Keratinocyte (primary cell): Measurements from ENCODE around the gene IVNS1ABP. TPM values are rescaled to one million over a fixed set of nuclear protein-coding genes. Genes with fewer than 3 reads are reported as not detected.

Experiments used
- DNase-seq: peaks from one replicate; pipeline ENCODE4 v3.0.0-alpha.2; 2011; ENCODE audit warnings: low read depth, missing footprints, low spot score
- FAIRE-seq: peaks from 2 replicates; lab custom pipeline; 2011; peaks lifted over from hg19 to GRCh38; lab: Jason Lieb, UNC
- H2AFZ ChIP-seq: 2 replicates; pipeline ENCODE4 v1.6.0; 2012; ENCODE audit warnings: low read length, control low read depth, inconsistent platforms; ENCODE audit not compliant: control insufficient read depth
- H3K27ac ChIP-seq: 2 replicates; pipeline ENCODE4 v1.5.1; 2011; ENCODE audit warnings: low read length; ENCODE audit not compliant: control insufficient read depth, insufficient read depth
- H3K27me3 ChIP-seq: 3 replicates; pipeline ENCODE4 v1.6.0; 2011; ENCODE audit warnings: low read length; ENCODE audit not compliant: control insufficient read depth, insufficient read depth; ENCODE audit errors: extremely low read depth
- H3K36me3 ChIP-seq, 2 experiments: 2 replicates in 1 of 2; 3 replicates in 1 of 2; pipeline ENCODE4 v1.5.1; 2011; ENCODE audit warnings: low read length in 2 of 2, mild to moderate bottlenecking in 1 of 2; ENCODE audit not compliant: control insufficient read depth in 2 of 2, insufficient read depth in 2 of 2; ENCODE audit errors: extremely low read depth in 1 of 2
- H3K4me1 ChIP-seq: 3 replicates; pipeline ENCODE4 v1.5.1; 2011; ENCODE audit warnings: low read length; ENCODE audit not compliant: control insufficient read depth, insufficient read depth; ENCODE audit errors: extremely low read depth
- H3K4me2 ChIP-seq: 3 replicates; pipeline ENCODE4 v1.6.0; 2011; ENCODE audit warnings: low read depth, low read length; ENCODE audit not compliant: control insufficient read depth, insufficient read depth; ENCODE audit errors: extremely low read depth
- H3K4me3 ChIP-seq, 3 experiments: fragments of 200-600 bp in 1 of 3; sonication (generic) in 1 of 3; 2 replicates in 2 of 3; 3 replicates in 1 of 3; pipeline ENCODE4 v1.5.1; 2011 to 2016; ENCODE audit warnings: low read length in 3 of 3, mild to moderate bottlenecking in 3 of 3, control low read depth in 2 of 3, inconsistent platforms in 1 of 3, low read depth in 1 of 3, mixed read lengths in 1 of 3, mixed run types in 1 of 3, moderate library complexity in 1 of 3; ENCODE audit not compliant: control insufficient read depth in 2 of 3, insufficient read depth in 2 of 3; ENCODE audit errors: extremely low read depth in 1 of 3
- H3K79me2 ChIP-seq: 2 replicates; pipeline ENCODE4 v1.6.0; 2012; ENCODE audit warnings: low read length; ENCODE audit not compliant: control insufficient read depth, insufficient read depth
- H3K9ac ChIP-seq: 3 replicates; pipeline ENCODE4 v1.6.0; 2011; ENCODE audit warnings: low read length; ENCODE audit not compliant: control insufficient read depth, insufficient read depth; ENCODE audit errors: extremely low read depth
- H3K9me1 ChIP-seq: 3 replicates; pipeline ENCODE4 v1.6.0; 2011; ENCODE audit warnings: low read length; ENCODE audit not compliant: control insufficient read depth, insufficient read depth; ENCODE audit errors: extremely low read depth
- H3K9me3 ChIP-seq: 2 replicates; pipeline ENCODE4 v1.5.1; 2012; ENCODE audit warnings: low read depth, low read length; ENCODE audit not compliant: control insufficient read depth
- H4K20me1 ChIP-seq: 3 replicates; pipeline ENCODE4 v1.6.0; 2011; ENCODE audit warnings: low read length; ENCODE audit not compliant: control insufficient read depth, insufficient read depth; ENCODE audit errors: extremely low read depth
- CTCF ChIP-seq, 3 experiments: IDR thresholded peaks in 1 of 3; conservative IDR thresholded peaks in 1 of 3; optimal IDR thresholded peaks in 1 of 3; 2 replicates in 2 of 3; 3 replicates in 1 of 3; pipeline versions ENCODE3 to v1.5.1; 2011; ENCODE audit warnings: low read length in 3 of 3, mild to moderate bottlenecking in 3 of 3, moderate library complexity in 2 of 3, control low read depth in 1 of 3, inconsistent platforms in 1 of 3; ENCODE audit not compliant: insufficient read depth in 2 of 3; ENCODE audit errors: extremely low read depth in 1 of 3
- EZH2 ChIP-seq: IDR thresholded peaks from one replicate; pipeline ENCODE4 v1.6.1; 2012; ENCODE audit warnings: inconsistent platforms, mild to moderate bottlenecking, low read length, moderate library complexity
- dilution Hi-C: fragments of 300-500 bp; cut with MboI; formaldehyde crosslinking; loops from one replicate; pipeline ENCODE4 v1.7.0; 2020; ENCODE audit warnings: low sequenced_read_pairs; ENCODE audit not compliant: extremely low pct_ligation_motif_present
- polyA plus RNA-seq, 5 experiments: library from polyadenylated mRNA; depleted of rRNA in 3 of 5; stranded (reverse) in 3 of 5; stranded (forward) in 1 of 5; unstranded in 1 of 5; fragments of >200 nt; gene quantifications; 1 replicate in 1 of 5; 2 replicates in 3 of 5; 3 replicates in 1 of 5; pipeline versions ENCODE4 v1.2.1 to v1.2.3, GENCODE V29; 2011 to 2012; ENCODE audit warnings: missing spikeins in 2 of 5, low read depth in 1 of 5, low replicate concordance in 1 of 5

IVNS1ABP gene
- polyA plus RNA-seq, 1 donor (not counting 4 experiments of a cell fraction or from before 2014, with no cell fraction given), result 162 TPM

GRCh38 chr1:185263292-185263691 lies 53.8 kb downstream of the IVNS1ABP start:
- H3K9me1 ChIP-seq, result no peaks in the 10 kb centered on the region
- H3K27me3 ChIP-seq, result no peaks in the 10 kb centered on the region
- no peak overlapping the region for H3K27ac ChIP-seq
- no peaks in the 10 kb centered on the region for H3K36me3 ChIP-seq
- H3K9ac ChIP-seq, result no peak overlapping the region
- no peak for FAIRE-seq
- no peaks in the 10 kb centered on the region for H3K79me2 ChIP-seq
- no peak overlapping the region for H2AFZ ChIP-seq
- no peak overlapping the region for H3K4me3 ChIP-seq
- H3K9me3 ChIP-seq, result no peaks in the 10 kb centered on the region
- no peak overlapping the region for H3K4me2 ChIP-seq
- no peaks in the 10 kb centered on the region for H4K20me1 ChIP-seq
- H3K4me1 ChIP-seq, result no peaks in the 10 kb centered on the region
- dilution Hi-C loops, result no loop called here
- TF ChIP-seq CTCF (optimal IDR thresholded peaks at IDR 0.05 in 1 of 3, IDR thresholded peaks at IDR 0.05 in 1 of 3, conservative IDR thresholded peaks at IDR 0.05 in 1 of 3; ENCODE audit: extremely low read depth in 1 of 3, insufficient read depth in 2 of 3, low read length in 3 of 3) (no peak), EZH2 (no peak)
- DNase-seq, result no peak

DNA sequence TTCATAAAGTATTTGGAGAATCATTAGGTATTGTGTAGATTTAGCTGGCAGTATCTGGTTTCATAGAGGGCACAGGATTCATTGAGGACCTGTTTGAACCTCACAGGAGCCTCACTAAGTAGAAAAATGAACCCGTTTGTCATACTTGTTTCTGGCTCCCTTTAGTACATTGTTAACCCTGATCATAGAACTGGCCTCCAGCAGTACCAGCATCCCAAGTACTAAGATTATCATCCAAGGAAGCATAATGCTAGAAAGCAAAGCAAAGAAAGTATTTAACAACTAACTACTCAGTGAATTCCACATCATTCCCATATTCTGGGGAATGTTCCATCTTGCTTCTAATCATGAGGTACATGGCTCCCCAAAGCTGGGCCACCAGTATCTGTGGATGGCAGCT lies 54.9 kb downstream of the IVNS1ABP start:
- dilution Hi-C loops, result no loop called here
- H3K27ac ChIP-seq, result no peak overlapping the region
- TF ChIP-seq EZH2 (no peak), CTCF (optimal IDR thresholded peaks at IDR 0.05 in 1 of 3, IDR thresholded peaks at IDR 0.05 in 1 of 3, conservative IDR thresholded peaks at IDR 0.05 in 1 of 3; ENCODE audit: extremely low read depth in 1 of 3, insufficient read depth in 2 of 3, low read length in 3 of 3) (no peak)
- FAIRE-seq (no peak), DNase-seq (no peak)
- no peaks in the 10 kb centered on the region for H3K79me2 ChIP-seq
- H2AFZ ChIP-seq, result no peak overlapping the region
- no peak overlapping the region for H3K4me3 ChIP-seq
- H3K4me1 ChIP-seq, result no peaks in the 10 kb centered on the region
- H4K20me1 ChIP-seq, result no peaks in the 10 kb centered on the region
- no peaks in the 10 kb centered on the region for H3K36me3 ChIP-seq
- H3K27me3 ChIP-seq, result no peaks in the 10 kb centered on the region
- no peak overlapping the region for H3K4me2 ChIP-seq
- no peaks in the 10 kb centered on the region for H3K9me1 ChIP-seq
- no peak overlapping the region for H3K9ac ChIP-seq
- no peaks in the 10 kb centered on the region for H3K9me3 ChIP-seq
